G401.6 (cell line): ENCODE data around the gene CENPF.
"Not testable (repeated sequence)": the region's sequence is repeated elsewhere in the genome, so short reads cannot be mapped to it uniquely, and the experiment has no call there.

Experiments used
- FAIRE-seq: peaks from 2 replicates; lab custom pipeline; 2012; peaks lifted over from hg19 to GRCh38; lab: Jason Lieb, UNC

The CENPF gene, protein sequence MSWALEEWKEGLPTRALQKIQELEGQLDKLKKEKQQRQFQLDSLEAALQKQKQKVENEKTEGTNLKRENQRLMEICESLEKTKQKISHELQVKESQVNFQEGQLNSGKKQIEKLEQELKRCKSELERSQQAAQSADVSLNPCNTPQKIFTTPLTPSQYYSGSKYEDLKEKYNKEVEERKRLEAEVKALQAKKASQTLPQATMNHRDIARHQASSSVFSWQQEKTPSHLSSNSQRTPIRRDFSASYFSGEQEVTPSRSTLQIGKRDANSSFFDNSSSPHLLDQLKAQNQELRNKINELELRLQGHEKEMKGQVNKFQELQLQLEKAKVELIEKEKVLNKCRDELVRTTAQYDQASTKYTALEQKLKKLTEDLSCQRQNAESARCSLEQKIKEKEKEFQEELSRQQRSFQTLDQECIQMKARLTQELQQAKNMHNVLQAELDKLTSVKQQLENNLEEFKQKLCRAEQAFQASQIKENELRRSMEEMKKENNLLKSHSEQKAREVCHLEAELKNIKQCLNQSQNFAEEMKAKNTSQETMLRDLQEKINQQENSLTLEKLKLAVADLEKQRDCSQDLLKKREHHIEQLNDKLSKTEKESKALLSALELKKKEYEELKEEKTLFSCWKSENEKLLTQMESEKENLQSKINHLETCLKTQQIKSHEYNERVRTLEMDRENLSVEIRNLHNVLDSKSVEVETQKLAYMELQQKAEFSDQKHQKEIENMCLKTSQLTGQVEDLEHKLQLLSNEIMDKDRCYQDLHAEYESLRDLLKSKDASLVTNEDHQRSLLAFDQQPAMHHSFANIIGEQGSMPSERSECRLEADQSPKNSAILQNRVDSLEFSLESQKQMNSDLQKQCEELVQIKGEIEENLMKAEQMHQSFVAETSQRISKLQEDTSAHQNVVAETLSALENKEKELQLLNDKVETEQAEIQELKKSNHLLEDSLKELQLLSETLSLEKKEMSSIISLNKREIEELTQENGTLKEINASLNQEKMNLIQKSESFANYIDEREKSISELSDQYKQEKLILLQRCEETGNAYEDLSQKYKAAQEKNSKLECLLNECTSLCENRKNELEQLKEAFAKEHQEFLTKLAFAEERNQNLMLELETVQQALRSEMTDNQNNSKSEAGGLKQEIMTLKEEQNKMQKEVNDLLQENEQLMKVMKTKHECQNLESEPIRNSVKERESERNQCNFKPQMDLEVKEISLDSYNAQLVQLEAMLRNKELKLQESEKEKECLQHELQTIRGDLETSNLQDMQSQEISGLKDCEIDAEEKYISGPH (N-terminal part only)

GRCh38 chr1:214602764-214603657 lies at the start of gene CENPF:
CENPF (plus strand) TSS chr1:214603195; CDS start chr1:214613755, 10,560 bp downstream.
- FAIRE-seq: peak; percentile 99

GRCh38 chr1:214557952-214558735 lies 44.9 kb upstream of the CENPF start:
- FAIRE-seq: no peak

DNA sequence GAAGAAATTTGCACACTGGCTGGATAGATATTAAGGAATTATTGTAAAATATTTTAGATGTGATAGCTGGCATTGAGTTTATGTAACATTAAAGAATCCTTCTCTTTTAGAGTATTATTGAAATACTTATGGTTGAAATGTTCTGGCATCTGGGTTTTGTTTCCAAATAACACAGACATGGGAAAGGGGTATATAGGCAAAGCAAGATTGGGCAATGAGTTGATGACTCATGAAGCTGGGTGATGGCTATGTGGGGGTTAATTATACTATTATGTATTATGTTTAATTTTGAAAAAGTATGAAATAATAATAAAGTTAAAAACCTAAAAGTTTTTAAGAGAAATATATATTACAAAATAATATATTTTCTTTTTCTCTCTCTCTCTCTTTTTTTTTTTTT lies 39.1 kb upstream of the CENPF start:
- peak; percentile 13 for FAIRE-seq

DNA sequence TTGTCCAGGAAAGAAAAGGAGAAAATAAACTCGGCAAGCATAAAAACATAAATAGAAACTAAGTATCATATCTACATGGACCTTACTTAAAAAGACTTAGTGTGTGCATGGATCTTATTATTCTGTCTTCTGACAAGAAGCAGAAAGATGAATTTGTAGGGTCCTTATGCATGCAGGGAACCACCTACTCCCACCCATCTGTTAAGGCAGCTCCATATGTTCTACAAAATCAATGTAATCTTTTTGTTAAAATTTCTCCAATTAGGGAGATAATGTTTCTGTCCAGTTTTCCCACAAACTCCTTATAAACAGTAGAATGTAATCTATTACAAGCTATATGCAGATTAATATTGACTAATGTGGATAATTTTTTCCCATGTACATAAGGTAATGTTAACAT lies 37.7 kb upstream of the CENPF start:
- FAIRE-seq: no peak

GRCh38 chr1:214566158-214567104 lies 36.6 kb upstream of the CENPF start:
- peak; percentile 77 for FAIRE-seq

DNA sequence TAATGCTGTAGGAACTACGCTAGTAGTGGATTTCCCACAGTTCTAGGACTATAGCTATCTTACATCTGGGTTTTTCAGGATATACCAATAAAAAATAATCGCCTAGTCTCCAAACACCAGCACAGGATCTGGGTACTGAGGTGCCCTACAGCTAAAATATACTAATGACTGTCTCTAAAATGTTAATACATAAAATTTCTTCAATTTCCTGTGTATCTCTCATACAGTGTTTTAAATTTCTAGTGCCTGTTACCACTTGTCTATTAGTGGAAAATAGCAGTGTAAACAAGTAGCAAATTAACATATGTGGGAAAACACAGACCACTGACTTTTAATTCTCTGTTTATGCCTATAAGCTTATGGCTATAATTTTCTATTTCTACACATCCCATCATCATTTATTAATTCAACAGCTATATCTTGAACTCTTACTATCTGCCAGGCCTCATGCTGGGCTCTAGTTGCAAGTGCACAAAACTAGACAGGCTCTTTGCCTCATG lies 35.5 kb upstream of the CENPF start:
- no peak for FAIRE-seq

DNA sequence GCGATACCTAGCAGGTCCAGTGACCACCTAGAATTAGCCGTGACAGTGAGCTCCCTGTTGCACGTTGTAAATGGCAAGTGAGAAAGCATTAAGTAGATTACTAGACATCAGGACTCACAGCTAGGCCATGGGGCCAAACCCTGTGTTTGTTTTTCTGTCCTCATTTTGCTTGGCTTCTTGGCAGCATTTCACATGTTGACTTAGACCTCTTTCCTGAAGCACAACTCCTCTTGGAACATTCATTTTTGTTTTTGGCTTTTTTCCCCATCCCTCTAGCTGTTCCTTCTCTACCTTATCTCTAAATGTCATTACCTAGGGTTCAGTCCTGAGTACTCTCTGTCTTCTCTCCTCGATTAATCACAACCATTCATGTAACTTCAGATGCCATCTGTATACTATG lies 34.7 kb upstream of the CENPF start:
- FAIRE-seq: no peak

GRCh38 chr1:214569357-214570004 lies 33.5 kb upstream of the CENPF start:
- FAIRE-seq: no peak

- no peak for FAIRE-seq
These were observed 32.6 kb upstream of the CENPF start for GRCh38 chr1:214570442-214570841.

DNA sequence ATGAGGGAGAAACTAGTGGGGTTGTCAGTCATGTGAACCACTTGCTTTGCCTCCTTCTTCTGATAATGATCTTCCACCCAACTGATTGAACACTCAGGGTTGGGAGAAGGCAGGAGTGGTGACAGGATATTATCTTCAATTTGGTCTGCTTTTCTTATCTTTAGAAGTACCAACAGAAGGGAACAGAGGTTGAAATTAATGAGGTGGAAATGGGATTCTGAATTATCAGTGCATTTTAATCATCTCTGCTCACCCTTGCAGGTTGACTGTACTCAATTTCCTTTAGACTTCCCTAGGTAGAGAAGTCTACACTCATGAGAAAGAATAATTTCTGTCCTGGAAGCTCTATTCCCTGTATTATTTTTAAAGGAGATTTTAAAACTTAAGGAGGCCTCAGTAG lies 31.7 kb upstream of the CENPF start:
- FAIRE-seq: no peak

DNA sequence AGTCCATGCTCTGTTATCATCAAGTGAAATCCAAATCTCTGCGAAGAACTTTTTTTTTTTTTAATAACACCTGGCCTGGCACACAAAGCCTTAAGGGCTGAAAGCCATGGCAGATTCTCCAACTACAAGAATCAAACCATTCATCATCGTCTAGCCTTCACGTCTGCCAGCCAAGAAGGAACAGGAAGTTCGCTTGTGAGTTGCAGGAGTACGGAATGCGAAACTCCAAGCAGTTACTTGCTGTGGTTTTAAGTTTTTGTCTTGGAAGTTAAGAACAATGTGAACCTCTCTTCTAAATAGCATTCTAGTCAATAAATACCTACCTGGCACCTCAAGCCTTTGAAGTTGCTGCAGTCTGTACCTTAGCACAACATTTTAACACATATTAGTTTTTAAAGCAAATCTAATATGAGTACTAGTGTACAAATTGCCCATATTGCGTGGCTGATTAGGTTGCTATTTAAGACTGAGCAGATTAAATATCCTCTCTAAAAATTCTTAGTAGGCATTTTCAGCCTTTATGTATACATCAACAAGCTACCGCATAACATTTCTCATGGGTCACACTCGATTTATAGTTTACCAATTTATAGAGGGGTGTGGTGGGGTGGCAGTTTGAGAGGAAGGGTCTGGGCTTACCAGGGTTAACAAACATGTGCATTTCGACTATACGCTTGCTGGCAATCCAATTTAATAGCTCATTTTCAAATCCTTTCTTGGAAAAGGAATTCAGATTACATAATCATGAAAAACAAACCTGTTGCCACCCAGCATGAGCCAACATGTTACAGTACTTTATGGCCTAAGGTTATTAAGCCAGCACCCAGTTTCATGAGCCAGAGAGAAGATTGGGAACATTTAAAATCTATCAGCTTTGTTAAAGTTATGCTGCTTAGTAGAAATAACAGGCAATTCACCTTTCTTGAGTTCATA lies 29.3 kb upstream of the CENPF start:
- no peak for FAIRE-seq

- FAIRE-seq: no peak
These were observed 28.2 kb upstream of the CENPF start for GRCh38 chr1:214574598-214575411.

GRCh38 chr1:214576120-214576519 lies 26.9 kb upstream of the CENPF start:
- not testable (repeated sequence) for FAIRE-seq

GRCh38 chr1:214579183-214579582 lies 23.8 kb upstream of the CENPF start:
- FAIRE-seq: no peak

DNA sequence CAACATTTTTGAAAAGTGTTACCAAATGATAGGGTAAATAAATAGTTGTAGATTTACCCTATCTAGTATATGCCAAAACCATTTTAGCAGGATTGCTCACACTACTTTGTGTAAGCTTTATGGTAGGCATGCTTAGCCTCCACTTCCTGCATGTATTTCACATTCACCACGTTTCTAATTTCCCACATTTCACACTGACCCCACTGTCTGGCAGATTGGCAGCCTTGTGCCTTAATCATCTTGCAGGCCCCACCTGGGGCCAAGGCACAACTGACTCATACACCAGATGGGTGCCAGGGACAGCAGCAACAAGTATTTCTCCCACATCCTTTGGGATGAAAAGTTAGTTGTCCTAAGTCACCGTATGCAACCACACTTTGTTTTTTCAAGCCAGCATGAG lies 21.2 kb upstream of the CENPF start:
- no peak for FAIRE-seq

- no peak for FAIRE-seq
These were observed 20.6 kb upstream of the CENPF start for GRCh38 chr1:214582289-214582891.
